ENCODE measurements around the gene NBEAL2.

- TF ChIP-seq CTCF (IDR thresholded peaks at IDR 0.05; ENCODE audit: poor library complexity) (no peak), EZH2 (IDR thresholded peaks at IDR 0.05; ENCODE audit: borderline replicate concordance) (no peak)
These were observed 32.5 kb upstream of the NBEAL2 start for GRCh38 chr3:46946856-46947545.

All from hepatocyte (in vitro differentiated cells).